H9 (cell line): Measurements from ENCODE around the gene HNMT. TPM values are rescaled to one million over a fixed set of nuclear protein-coding genes. Genes with fewer than 3 reads are reported as not detected.

Experiments used
- DNase-seq: peaks from one replicate; pipeline ENCODE4 v3.0.0-alpha.2; 2017
- H2AFZ ChIP-seq: one replicate; pipeline ENCODE4 v1.6.1; 2013; ENCODE audit warnings: mild to moderate bottlenecking, low read length, control low read depth, moderate library complexity
- H2AK5ac ChIP-seq: 2 replicates; pipeline ENCODE4 v1.6.1; 2013; ENCODE audit warnings: low read length, control low read depth, mixed read lengths; ENCODE audit not compliant: insufficient read length
- H2BK120ac ChIP-seq: one replicate; pipeline ENCODE4 v1.6.1; 2013; ENCODE audit warnings: low read depth, mild to moderate bottlenecking, low read length, control low read depth, inconsistent platforms; ENCODE audit not compliant: poor library complexity, severe bottlenecking
- H2BK12ac ChIP-seq: 2 replicates; pipeline ENCODE4 v1.6.1; 2013; ENCODE audit warnings: low read length, control low read depth, mixed read lengths, low read depth; ENCODE audit not compliant: insufficient read length
- H2BK15ac ChIP-seq: 2 replicates; pipeline ENCODE4 v1.6.1; 2013; ENCODE audit warnings: low read depth, low read length, control low read depth
- H2BK20ac ChIP-seq: one replicate; pipeline ENCODE4 v1.6.1; 2013; ENCODE audit warnings: low read depth, mild to moderate bottlenecking, low read length, control low read depth, inconsistent platforms; ENCODE audit not compliant: poor library complexity, severe bottlenecking
- H2BK5ac ChIP-seq: 2 replicates; pipeline ENCODE4 v1.6.1; 2013; ENCODE audit warnings: low read length, control low read depth, mixed read lengths; ENCODE audit not compliant: insufficient read length
- H3K14ac ChIP-seq: 2 replicates; pipeline ENCODE4 v1.6.1; 2013; ENCODE audit warnings: low read length, control low read depth; ENCODE audit not compliant: insufficient read depth
- H3K18ac ChIP-seq: 2 replicates; pipeline ENCODE4 v1.6.1; 2013; ENCODE audit warnings: low read depth, mild to moderate bottlenecking, mixed read lengths, low read length, control low read depth; ENCODE audit not compliant: insufficient read length
- H3K23ac ChIP-seq: 2 replicates; pipeline ENCODE4 v1.6.1; 2013; ENCODE audit warnings: low read length, control low read depth, mixed read lengths, low read depth; ENCODE audit not compliant: insufficient read length
- H3K23me2 ChIP-seq: 2 replicates; pipeline ENCODE4 v1.6.1; 2013; ENCODE audit warnings: low read depth, mild to moderate bottlenecking, mixed read lengths, low read length, control low read depth; ENCODE audit not compliant: insufficient read length, poor library complexity, severe bottlenecking
- H3K27ac ChIP-seq: 2 replicates; pipeline ENCODE4 v1.5.1; 2013; ENCODE audit warnings: low read length, control low read depth, mixed read lengths, low read depth; ENCODE audit not compliant: insufficient read length
- H3K27me3 ChIP-seq: 2 replicates; pipeline ENCODE4 v1.6.1; 2013; ENCODE audit warnings: low read length, control low read depth, inconsistent platforms; ENCODE audit not compliant: insufficient read depth
- H3K4ac ChIP-seq: 2 replicates; pipeline ENCODE4 v1.6.1; 2013; ENCODE audit warnings: low read depth, mild to moderate bottlenecking, control low read depth, inconsistent platforms, low read length, moderate library complexity
- H3K4me1 ChIP-seq: 2 replicates; pipeline ENCODE4 v1.6.1; 2013; ENCODE audit warnings: low read length, control low read depth, inconsistent platforms; ENCODE audit not compliant: insufficient read depth
- H3K4me2 ChIP-seq: 2 replicates; pipeline ENCODE4 v1.6.1; 2013; ENCODE audit warnings: low read length, control low read depth, mixed read lengths; ENCODE audit not compliant: insufficient read length, insufficient read depth
- H3K56ac ChIP-seq: 2 replicates; pipeline ENCODE4 v1.6.1; 2013; ENCODE audit warnings: low read depth, mild to moderate bottlenecking, mixed read lengths, low read length, control low read depth; ENCODE audit not compliant: insufficient read length
- H3K79me1 ChIP-seq: 2 replicates; pipeline ENCODE4 v1.6.1; 2013; ENCODE audit warnings: low read depth, mild to moderate bottlenecking, moderate library complexity, low read length, control low read depth, inconsistent platforms; ENCODE audit not compliant: insufficient read depth, poor library complexity, severe bottlenecking
- H3K79me2 ChIP-seq: 2 replicates; pipeline ENCODE4 v1.6.1; 2013; ENCODE audit warnings: low read length, control low read depth, inconsistent platforms; ENCODE audit not compliant: insufficient read depth
- H3K9ac ChIP-seq: 2 replicates; pipeline ENCODE4 v1.6.1; 2013; ENCODE audit warnings: low read length, control low read depth, mixed read lengths; ENCODE audit not compliant: insufficient read length; ENCODE audit errors: extremely low read depth
- H3K9me3 ChIP-seq: one replicate; pipeline ENCODE4 v1.6.1; 2013; ENCODE audit warnings: low read depth, low read length, inconsistent platforms; ENCODE audit not compliant: control insufficient read depth
- H3T11ph ChIP-seq: one replicate; pipeline ENCODE4 v1.6.1; 2013; ENCODE audit warnings: mild to moderate bottlenecking, low read length, control low read depth, inconsistent platforms
- H4K20me1 ChIP-seq: one replicate; pipeline ENCODE4 v1.6.1; 2013; ENCODE audit not compliant: control insufficient read depth, insufficient read length, insufficient read depth
- H4K5ac ChIP-seq: 2 replicates; pipeline ENCODE4 v1.6.1; 2013; ENCODE audit warnings: low read depth, mild to moderate bottlenecking, mixed read lengths, low read length, control low read depth; ENCODE audit not compliant: insufficient read length
- H4K8ac ChIP-seq: replicated peaks from 2 replicates; pipeline ENCODE4 v1.6.1; 2013; ENCODE audit warnings: low read length, control low read depth, mixed read lengths, low read depth; ENCODE audit not compliant: insufficient read length
- H4K91ac ChIP-seq: 2 replicates; pipeline ENCODE4 v1.6.1; 2013; ENCODE audit warnings: low read depth, mild to moderate bottlenecking, moderate library complexity, mixed read lengths, low read length, control low read depth; ENCODE audit not compliant: insufficient read length
- H3K27ac Mint-ChIP-seq, 3 experiments: 2 replicates in 2 of 3; 3 replicates in 1 of 3; pipeline ENCODE4 v1.8.0; 2020 to 2021; ENCODE audit warnings: mixed read lengths in 3 of 3, mild to moderate bottlenecking in 1 of 3, moderate library complexity in 1 of 3
- H3K27me3 Mint-ChIP-seq: 2 replicates; pipeline ENCODE4 v1.8.0; 2021; ENCODE audit warnings: low read depth, mild to moderate bottlenecking, moderate library complexity, mixed read lengths
- H3K36me3 Mint-ChIP-seq, 3 experiments: 2 replicates in 2 of 3; 3 replicates in 1 of 3; pipeline ENCODE4 v1.8.0; 2020 to 2021; ENCODE audit warnings: low read depth in 3 of 3, mixed read lengths in 3 of 3; ENCODE audit not compliant: insufficient read depth in 1 of 3
- H3K4me1 Mint-ChIP-seq, 2 experiments: 2 replicates each; pipeline ENCODE4 v1.8.0; 2020; ENCODE audit warnings: mixed read lengths in 2 of 2
- H3K4me3 Mint-ChIP-seq, 2 experiments: 2 replicates in 1 of 2; 3 replicates in 1 of 2; pipeline ENCODE4 v1.8.0; 2020 to 2021; ENCODE audit warnings: mild to moderate bottlenecking in 2 of 2, mixed read lengths in 2 of 2, moderate library complexity in 1 of 2
- H3K9me3 Mint-ChIP-seq, 2 experiments: 2 replicates in 1 of 2; 3 replicates in 1 of 2; pipeline ENCODE4 v1.8.0; 2020; ENCODE audit warnings: mild to moderate bottlenecking in 2 of 2, mixed read lengths in 2 of 2, moderate library complexity in 1 of 2
- WGBS: extraction: QIAGEN DNeasy Blood & Tissue Kit; methylation state at CpG from one replicate; pipeline ENCODE4 v1.1.7; 2013; ENCODE audit warnings: missing lambda C conversion rate, low lambda C conversion rate, mixed read lengths; ENCODE audit not compliant: insufficient read length; ENCODE audit errors: extremely low coverage; 5-methylcytosine and 5-hydroxymethylcytosine counted together
- total RNA-seq: library from RNA; stranded (reverse); gene quantifications from 2 replicates; pipeline ENCODE4 v1.2.1, GENCODE V29; 2021
- TF ChIP-seq, protein P1 (sequence below): fragments of 200-600 bp; sonication (generic); conservative IDR thresholded peaks from 3 replicates; pipeline ENCODE4 v1.8.0; 2021; ENCODE audit warnings: antibody characterized with exemption, mild to moderate bottlenecking

The HNMT gene
- total RNA-seq, 1 experiment from 2014 or later = 1.3 TPM

DNA sequence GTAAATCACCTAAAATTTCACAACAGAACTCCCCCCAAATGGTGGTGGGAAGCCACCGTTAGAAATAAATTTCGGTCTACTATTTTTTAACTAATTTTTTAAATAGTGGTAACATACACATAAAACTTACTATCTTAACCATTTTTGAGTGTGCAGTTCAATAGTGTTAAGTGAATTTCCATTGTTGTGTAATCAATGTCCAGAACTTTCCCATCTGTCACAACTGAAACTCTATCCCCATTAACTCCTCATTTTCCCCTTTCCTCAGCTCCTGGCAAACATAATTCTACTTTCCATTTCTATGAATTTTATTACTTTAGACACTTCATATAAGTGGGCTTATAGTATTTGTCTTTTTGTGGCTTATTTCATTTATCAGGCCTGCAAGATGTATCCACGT, 34.1 kb upstream of the HNMT start:
- no peaks in the 10 kb centered on the region for H3K79me1 ChIP-seq
- H2BK20ac ChIP-seq = no peak overlapping the region
- WGBS = no CpG with 5 or more reads among the region's 3 CpGs
- Mint-ChIP-seq H3K27ac (no peak overlapping the region), H3K9me3 (no peaks in the 10 kb centered on the region), H3K27me3 (no peaks in the 10 kb centered on the region), H3K36me3 (no peaks in the 10 kb centered on the region), H3K4me3 (no peak overlapping the region), H3K4me1 (no peaks in the 10 kb centered on the region)
- no peak overlapping the region for H3K56ac ChIP-seq
- H2AFZ ChIP-seq = no peak overlapping the region
- H3K79me2 ChIP-seq = no peaks in the 10 kb centered on the region
- H3K23ac ChIP-seq = no peak overlapping the region
- H3K18ac ChIP-seq = no peak overlapping the region
- H2BK12ac ChIP-seq = no peak overlapping the region
- no peak overlapping the region for H4K5ac ChIP-seq
- H2AK5ac ChIP-seq = no peak overlapping the region
- no peak for DNase-seq
- H3T11ph ChIP-seq = no peak overlapping the region
- H2BK120ac ChIP-seq = no peak overlapping the region
- H3K23me2 ChIP-seq = no peaks in the 10 kb centered on the region
- TF ChIP-seq, protein P1, sequence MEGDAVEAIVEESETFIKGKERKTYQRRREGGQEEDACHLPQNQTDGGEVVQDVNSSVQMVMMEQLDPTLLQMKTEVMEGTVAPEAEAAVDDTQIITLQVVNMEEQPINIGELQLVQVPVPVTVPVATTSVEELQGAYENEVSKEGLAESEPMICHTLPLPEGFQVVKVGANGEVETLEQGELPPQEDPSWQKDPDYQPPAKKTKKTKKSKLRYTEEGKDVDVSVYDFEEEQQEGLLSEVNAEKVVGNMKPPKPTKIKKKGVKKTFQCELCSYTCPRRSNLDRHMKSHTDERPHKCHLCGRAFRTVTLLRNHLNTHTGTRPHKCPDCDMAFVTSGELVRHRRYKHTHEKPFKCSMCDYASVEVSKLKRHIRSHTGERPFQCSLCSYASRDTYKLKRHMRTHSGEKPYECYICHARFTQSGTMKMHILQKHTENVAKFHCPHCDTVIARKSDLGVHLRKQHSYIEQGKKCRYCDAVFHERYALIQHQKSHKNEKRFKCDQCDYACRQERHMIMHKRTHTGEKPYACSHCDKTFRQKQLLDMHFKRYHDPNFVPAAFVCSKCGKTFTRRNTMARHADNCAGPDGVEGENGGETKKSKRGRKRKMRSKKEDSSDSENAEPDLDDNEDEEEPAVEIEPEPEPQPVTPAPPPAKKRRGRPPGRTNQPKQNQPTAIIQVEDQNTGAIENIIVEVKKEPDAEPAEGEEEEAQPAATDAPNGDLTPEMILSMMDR = no peak
- H3K4me2 ChIP-seq = no peak overlapping the region
- no peaks in the 10 kb centered on the region for H3K27me3 ChIP-seq
- no peaks in the 10 kb centered on the region for H3K9me3 ChIP-seq
- H4K20me1 ChIP-seq = no peaks in the 10 kb centered on the region
- H3K14ac ChIP-seq = no peak overlapping the region
- no peak overlapping the region for H3K27ac ChIP-seq
- H4K91ac ChIP-seq = no peak overlapping the region
- no peak overlapping the region for H2BK5ac ChIP-seq
- H3K4me1 ChIP-seq = no peaks in the 10 kb centered on the region; the same call in 1 of the 2 replicates
- H4K8ac ChIP-seq = no peak overlapping the region
- H3K9ac ChIP-seq = no peak overlapping the region
- H2BK15ac ChIP-seq = no peak overlapping the region
- H3K4ac ChIP-seq = no peak overlapping the region
